GM21717 (cell line): ENCODE data around the gene POU2AF2.
A peak's percentile ranks its signal among the peaks of the same experiment; 100 is the strongest.
"Not testable (repeated sequence)": the region's sequence is repeated elsewhere in the genome, so short reads cannot be mapped to it uniquely, and the experiment has no call there.

Experiments
- ATAC-seq: cut with Tn5 transposase; IDR thresholded peaks from one replicate; pipeline ENCODE4 v1.9.1; 2021; ENCODE audit warnings: mild to moderate bottlenecking, moderate library complexity; ENCODE audit not compliant: unreplicated experiment

Gene POU2AF2, protein sequence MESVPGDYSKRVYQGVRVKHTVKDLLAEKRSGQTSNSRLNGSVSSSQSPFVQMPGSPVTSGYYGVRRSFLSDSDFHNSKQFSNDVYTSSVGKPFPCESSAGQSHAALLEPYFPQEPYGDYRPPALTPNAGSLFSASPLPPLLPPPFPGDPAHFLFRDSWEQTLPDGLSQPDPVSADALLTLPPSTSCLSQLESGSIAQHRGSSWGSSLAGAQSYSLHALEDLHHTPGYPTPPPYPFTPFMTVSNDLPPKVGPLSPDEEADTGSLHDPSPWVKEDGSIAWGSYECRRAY

DNA sequence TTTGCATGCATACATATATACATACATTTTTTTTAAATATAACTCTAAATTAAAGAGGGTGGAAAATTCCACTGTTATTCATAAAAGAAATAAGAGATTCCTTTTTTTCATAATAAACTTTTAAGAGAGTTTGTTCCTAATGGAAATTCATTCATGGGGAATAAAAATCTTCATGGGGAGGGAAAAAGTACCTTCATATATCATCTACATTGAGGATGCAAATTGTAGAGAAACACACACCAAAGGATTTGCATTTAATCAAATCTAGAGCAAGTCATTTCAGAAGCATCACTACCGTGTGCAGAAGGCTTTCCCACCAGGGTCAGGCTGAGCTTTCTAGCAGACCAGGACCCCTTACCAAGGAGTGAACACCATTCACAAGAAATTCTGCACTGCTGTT, at the start of gene POU2AF2:
Gene POU2AF2, plus strand, starts transcription at position 301 of the 400 bp plus-strand sequence. CDS start 129 bp downstream, outside the sequence.
- no peak for ATAC-seq

DNA sequence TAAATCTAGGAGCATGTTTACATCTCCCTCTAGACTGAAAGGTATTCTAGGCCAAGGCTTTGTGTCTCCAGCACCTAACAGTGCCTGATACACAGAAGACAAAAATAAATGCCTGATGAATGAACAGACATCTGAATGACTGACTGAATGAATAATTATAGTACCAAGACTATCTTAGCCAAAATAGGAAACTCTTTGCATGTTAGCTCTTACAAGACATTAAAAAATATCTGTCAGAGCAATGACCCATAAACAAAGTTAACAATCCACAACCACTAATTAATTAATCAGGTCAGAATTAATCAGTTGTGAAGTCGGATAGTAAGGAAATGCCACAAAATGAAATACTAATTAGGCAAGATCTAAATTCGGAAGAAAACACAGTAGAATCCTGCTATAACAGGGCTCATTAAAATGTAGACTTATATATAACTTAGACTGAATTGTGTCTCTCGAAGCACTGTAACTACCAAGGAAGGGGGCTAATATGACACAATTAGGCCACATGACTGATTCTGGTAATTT, 45.5 kb upstream of the POU2AF2 start:
- no peak for ATAC-seq

GRCh38 chr11:111204211-111204610, 41.3 kb upstream of the POU2AF2 start:
- ATAC-seq = no peak

DNA sequence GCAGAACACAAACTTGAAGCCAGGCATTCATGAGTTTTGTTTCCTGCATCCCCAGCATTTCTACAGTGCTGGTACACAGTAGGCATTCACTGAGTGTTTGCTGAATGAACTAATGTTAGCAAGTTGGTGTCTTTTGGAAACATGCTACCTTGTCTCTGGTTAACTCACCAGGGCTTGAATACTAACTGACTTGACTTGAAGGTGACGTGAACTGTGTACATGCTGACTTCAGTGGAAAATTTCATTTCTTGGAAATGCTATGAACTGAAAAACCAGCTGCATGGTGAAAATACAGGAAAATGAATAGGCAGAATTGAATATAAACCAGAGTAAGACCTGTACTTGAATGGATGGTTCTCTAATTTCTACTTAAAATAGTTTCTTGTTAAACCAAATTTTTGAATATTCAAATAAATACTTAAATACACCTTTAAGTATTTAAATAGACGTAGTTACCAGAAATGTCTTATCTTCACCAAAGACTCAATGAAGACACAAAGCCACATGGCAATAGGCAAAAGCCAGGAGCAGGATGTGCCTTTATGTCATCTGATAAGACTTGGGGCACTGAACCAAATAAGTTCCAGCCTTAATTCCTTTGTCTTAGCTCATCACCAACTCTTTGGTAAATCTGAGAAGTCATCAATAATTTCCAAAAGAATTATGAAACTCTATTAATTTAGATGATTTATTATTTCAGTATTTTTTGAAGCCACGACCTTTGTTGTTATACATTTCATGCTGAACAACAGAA, 39.7 kb upstream of the POU2AF2 start:
- ATAC-seq = no peak

GRCh38 chr11:111206472-111206871, 39.1 kb upstream of the POU2AF2 start:
- ATAC-seq = no peak

DNA sequence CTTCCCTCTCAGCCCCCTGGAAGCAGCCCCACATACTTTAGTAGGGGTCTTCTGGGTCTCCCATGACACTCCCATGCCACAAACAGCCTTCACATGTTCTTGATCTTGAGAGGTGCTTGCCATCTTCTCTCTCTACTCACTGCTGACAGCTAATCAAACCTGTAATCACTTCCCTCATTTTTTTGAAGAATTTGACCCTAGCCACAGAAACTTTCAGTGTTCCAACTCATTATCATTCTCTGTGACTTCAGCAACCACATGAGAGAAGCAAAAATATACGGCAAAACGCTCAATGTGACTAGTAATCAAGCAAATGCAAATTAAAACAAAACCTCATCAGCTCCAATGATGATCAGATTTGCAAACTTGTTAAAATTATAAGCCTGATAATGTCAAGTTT, 38.3 kb upstream of the POU2AF2 start:
- ATAC-seq = no peak

DNA sequence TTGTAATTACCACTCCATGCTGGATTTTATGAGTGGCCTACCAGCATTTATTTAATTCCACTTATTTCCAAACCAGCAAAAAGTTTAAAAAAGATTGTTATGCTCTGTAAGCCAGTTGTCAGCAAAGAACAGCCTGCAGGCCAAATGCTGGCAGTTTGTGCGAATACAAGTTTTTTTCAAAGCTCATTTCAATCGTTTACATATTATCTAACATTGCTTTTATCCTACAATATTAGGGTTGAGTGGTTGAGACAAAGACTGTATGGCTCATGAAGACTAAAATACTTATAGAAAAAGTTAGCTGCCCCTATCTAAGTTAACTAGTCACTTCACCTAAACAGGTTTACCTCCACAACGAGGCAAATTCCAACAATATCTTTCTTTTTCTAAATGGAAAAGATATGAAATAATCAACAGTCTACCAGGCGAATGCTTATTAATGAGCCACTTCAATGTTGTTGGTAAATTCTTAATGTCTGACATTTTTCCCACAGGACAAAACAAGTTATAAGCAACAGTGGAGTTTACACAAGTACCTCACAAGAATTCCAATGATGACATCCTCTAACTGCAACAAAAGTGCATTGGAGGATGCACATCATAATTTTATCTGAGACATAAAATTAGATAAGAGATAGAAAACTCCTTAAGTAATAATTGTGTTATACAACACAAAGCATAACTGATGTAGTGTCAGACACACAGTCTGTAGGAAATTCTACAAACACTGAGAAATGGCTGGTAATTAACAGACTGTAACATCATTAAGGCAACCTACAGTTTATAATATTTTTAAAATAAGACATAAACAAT, 35.8 kb upstream of the POU2AF2 start:
- no peak for ATAC-seq

DNA sequence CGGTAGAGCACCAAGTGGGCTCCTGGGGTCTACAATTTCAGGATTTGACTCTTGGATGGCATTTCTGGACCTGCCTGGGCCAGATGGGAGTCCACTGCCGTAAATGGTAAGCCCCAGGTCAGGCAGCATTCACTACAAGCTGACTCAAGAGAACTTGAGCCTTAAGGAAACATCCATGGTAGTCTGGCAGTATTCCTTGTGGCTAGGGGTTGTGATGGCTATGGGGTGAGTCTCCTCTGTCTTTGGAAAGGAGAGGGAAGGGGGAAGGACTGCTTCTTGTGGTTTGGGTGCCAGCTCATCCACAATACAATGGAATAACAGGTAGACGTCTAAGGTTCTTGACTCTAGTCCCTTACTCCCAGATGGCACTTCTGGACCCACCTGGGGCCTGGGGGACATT, 32.3 kb upstream of the POU2AF2 start:
- ATAC-seq = no peak

DNA sequence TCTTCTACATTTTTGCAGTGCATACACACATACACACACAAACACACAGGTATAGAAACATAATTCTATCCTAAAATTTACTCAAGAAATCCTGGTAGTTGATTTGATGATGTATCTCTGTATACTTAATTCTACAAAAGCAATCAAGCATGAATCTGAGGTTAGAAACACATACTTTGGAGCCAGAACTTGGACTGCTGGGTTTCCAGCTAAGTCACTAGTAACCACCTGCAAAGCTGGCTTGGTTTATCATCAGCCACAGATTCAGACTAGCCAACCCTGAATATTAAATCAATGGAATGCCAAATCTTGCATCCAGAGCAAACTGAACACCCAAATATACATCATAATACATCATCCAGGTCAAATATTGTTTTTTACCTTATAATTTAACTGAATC, 24.8 kb upstream of the POU2AF2 start:
- ATAC-seq = no peak

- ATAC-seq = no peak
These were observed 24.3 kb upstream of the POU2AF2 start for GRCh38 chr11:111221208-111221607.

DNA sequence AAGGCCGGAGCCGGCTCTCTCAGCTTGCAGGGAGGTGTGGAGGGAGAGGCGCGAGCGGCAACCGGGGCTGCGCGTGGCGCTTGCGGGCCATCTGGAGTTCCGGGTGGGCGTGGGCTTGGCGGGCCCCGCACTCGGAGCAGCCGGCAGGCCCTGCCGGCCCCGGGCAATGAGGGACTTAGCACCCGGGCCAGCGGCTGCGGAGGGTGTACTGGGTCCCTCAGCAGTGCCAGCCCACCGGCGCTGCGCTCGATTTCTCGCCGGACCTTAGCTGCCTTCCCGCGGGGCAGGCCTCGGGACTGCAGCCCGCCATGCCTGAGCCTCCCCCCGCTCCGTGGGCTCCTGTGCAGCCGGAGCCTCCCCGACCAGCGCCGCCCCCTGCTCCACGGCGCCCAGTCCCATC, 23.6 kb upstream of the POU2AF2 start:
- not testable (repeated sequence) for ATAC-seq

DNA sequence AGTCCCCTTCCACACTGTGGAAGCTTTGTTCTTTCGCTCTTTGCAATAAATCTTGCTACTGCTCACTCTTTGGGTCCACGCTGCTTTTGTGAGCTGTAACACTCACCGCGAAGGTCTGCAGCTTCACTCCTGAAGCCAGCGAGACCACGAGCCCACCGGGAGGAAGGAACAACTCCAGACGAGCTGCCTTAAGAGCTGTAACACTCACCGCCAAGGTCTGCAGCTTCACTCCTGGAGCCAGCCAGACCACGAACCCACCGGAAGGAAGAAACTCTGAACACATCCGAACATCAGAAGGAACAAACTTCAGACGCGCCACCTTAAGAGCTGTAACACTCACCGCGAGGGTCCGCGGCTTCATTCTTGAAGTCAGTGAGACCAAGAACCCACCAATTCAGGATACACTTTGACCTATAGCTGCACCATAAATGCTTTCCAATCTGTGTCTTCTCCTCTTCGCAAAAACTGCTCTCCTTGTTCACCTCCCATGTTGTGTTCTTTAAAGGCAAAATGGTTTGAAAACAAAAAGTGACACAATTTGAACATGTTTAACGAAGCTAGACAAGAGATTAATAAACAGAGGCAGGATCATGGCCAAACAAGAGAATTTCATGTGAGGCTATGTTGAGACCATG, 22.6 kb upstream of the POU2AF2 start:
- not testable (repeated sequence) for ATAC-seq

DNA sequence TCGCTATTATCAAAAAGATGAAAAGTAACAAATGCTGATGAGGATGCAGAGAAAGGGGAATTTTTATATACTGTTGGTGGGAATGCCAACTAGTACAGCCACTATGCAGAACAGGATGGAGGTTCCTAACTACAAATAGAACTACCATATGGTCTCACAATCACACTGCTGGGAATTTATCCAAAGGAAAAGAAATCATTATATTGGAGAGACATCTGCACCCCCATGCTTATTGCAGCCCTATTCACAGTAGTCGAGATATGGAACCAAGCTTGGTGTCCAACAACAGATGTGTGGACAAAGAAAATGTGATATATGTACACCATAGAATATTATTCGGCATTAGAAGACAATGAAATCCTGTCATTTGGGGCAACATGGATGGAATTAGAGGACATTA, 19.6 kb upstream of the POU2AF2 start:
- no peak for ATAC-seq

- no peak for ATAC-seq
These were observed 15.9 kb upstream of the POU2AF2 start for GRCh38 chr11:111229604-111230003.

DNA sequence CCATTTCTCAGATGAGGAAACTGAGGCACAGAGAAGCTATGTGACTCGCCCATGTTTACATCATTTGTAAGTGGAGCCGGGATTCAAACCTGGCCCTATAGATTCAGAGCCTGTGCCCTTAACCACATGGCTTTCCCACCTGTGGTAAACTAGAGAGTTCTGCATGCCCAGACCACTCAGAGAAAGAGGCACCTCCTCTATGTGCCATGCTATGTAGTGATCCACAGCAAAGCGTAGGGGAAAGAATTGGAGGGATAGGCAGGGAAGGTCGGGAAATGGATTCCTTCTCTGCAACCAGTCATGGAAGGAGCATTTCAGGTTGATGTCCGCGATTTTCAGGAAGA, 15.4 kb upstream of the POU2AF2 start:
- ATAC-seq = peak; percentile 26

DNA sequence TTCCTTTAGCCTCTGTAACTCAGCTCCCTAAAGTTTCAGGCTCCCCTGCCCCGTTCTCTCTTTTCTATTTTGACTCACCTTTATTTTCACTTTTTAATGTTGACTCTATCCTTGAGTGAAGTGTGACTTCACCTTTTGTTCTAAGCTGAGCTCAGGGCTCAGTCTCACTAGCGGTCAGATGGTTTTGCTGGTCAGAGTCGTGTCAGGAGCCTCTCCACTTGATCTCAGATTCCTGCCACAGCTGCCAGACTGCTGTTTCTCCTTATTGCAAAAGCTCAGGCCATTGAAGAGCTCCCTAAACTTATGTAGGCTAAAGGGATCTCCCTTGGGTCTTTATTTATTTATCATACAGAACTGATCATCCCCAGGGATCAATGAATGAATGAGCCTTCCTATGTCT, 13.7 kb upstream of the POU2AF2 start:
- no peak for ATAC-seq

DNA sequence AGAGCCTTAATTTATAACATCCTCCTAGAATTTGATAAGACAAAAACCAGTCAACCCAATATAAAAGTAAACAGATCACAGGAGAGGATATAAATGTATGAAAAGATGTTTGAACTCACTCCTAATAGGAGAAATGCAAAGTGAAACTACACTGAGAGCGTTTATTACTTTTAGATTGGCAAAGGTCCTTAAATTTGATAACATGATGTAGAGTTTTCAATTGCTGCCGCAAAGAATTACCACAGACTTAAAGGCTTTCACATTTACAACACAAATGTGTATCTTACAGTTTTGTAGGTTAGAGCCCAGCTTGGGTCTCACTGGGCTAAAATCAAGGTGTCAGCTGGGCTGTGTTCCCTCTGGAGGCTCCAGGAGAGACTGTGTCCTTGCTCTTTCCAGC, 9.1 kb upstream of the POU2AF2 start:
- ATAC-seq = no peak

GRCh38 chr11:111237926-111238325, 7.6 kb upstream of the POU2AF2 start:
- ATAC-seq = no peak

- ATAC-seq = no peak
These were observed 1.4 kb downstream of the POU2AF2 start for GRCh38 chr11:111246956-111247355.

DNA sequence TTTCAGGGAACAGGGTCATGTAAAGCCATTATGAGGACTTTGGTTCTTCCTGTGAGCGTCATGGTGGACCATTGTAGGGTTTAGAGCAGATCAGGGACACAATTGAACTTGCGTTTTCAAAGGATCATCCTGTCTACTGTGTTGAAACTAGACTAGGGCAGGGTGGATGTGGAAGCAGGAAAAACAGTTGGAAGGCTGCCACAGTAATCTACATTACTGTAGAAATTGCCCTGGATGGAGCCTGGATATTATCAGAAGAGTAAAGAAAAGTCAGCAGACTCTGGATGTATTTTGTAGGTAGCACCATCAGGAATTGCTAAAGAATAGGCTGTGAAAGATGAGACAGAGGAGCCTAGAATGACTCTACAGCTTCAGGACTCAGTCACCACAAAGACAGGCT, 5.4 kb downstream of the POU2AF2 start:
- no peak for ATAC-seq

DNA sequence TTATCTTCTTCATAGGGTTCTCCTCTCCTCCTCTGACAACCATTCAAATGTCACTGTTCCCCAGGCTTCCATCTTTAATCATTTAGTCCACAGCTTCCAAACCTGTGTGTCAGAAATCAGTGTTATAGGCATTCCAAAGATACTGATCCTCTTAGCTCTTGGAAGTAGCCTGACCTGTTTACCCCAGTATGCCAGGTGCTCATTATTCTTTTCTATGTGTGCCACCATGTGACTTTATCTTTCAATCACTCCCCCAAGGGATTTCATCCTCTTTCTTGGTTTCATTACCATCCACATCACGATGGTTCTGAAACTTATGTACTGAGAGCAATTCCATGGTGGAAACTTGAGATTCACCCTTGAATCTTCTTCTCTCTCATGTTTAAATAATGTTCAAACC, 7.6 kb downstream of the POU2AF2 start:
- no peak for ATAC-seq
